Measurements from ENCODE around the gene TMPRSS11B.
"Not testable (repeated sequence)": the region's sequence is repeated elsewhere in the genome, so short reads cannot be mapped to it uniquely, and the experiment has no call there.

TMPRSS11B gene, protein sequence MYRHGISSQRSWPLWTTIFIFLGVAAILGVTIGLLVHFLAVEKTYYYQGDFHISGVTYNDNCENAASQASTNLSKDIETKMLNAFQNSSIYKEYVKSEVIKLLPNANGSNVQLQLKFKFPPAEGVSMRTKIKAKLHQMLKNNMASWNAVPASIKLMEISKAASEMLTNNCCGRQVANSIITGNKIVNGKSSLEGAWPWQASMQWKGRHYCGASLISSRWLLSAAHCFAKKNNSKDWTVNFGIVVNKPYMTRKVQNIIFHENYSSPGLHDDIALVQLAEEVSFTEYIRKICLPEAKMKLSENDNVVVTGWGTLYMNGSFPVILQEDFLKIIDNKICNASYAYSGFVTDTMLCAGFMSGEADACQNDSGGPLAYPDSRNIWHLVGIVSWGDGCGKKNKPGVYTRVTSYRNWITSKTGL

GRCh38 chr4:68245594-68245993, at the start of gene TMPRSS11B:
Gene TMPRSS11B (minus strand): TSS chr4:68245694. CDS start chr4:68245558, 136 bp downstream.
- Histone ChIP-seq H3K27ac (ENCODE audit: low read depth, low read length) (no peak within 1 kb of the TSS), H3K4me3 (ENCODE audit: low read depth in 1 of 2, low read length in 2 of 2) (no peak within 1 kb of the TSS), H3K27me3 (ENCODE audit: control insufficient read depth in 1 of 2, insufficient read depth in 2 of 2, low read length in 2 of 2) (no peaks in the 10 kb centered on the region), H3K36me3 (ENCODE audit: insufficient read depth, low read length) (no peaks in the 10 kb centered on the region), H3K4me1 (ENCODE audit: insufficient read depth, low read length) (no peaks in the 10 kb centered on the region), H3K9ac (ENCODE audit: low read length) (no peak within 1 kb of the TSS), H3K9me3 (ENCODE audit: low read length) (no peaks in the 10 kb centered on the region)

- Histone ChIP-seq H3K27ac (ENCODE audit: low read depth, low read length) (no peak overlapping the region), H3K9ac (ENCODE audit: low read length) (no peak overlapping the region), H3K27me3 (ENCODE audit: control insufficient read depth in 1 of 2, insufficient read depth in 2 of 2, low read length in 2 of 2) (no peaks in the 10 kb centered on the region), H3K36me3 (ENCODE audit: insufficient read depth, low read length) (no peaks in the 10 kb centered on the region), H3K9me3 (ENCODE audit: low read length) (no peaks in the 10 kb centered on the region), H3K4me1 (ENCODE audit: insufficient read depth, low read length) (no peaks in the 10 kb centered on the region), H3K4me3 (ENCODE audit: low read depth in 1 of 2, low read length in 2 of 2) (no peak overlapping the region)
Observed at GRCh38 chr4:68291256-68291655, 45.8 kb upstream of the TMPRSS11B start.

- H3K4me3 ChIP-seq (ENCODE audit: low read depth in 1 of 2, low read length in 2 of 2): no peak overlapping the region
- no peaks in the 10 kb centered on the region for H3K4me1 ChIP-seq (ENCODE audit: insufficient read depth, low read length)
- no peaks in the 10 kb centered on the region for H3K36me3 ChIP-seq (ENCODE audit: insufficient read depth, low read length)
- H3K9me3 ChIP-seq (ENCODE audit: low read length): no peaks in the 10 kb centered on the region
- H3K27ac ChIP-seq (ENCODE audit: low read depth, low read length): no peak overlapping the region
- H3K27me3 ChIP-seq (ENCODE audit: control insufficient read depth in 1 of 2, insufficient read depth in 2 of 2, low read length in 2 of 2): no peaks in the 10 kb centered on the region
- no peak overlapping the region for H3K9ac ChIP-seq (ENCODE audit: low read length)
Observed at GRCh38 chr4:68288393-68288740, 42.9 kb upstream of the TMPRSS11B start.

- no peaks in the 10 kb centered on the region for H3K9me3 ChIP-seq (ENCODE audit: low read length)
- no peak overlapping the region for H3K4me3 ChIP-seq (ENCODE audit: low read depth in 1 of 2, low read length in 2 of 2)
- H3K9ac ChIP-seq (ENCODE audit: low read length): no peak overlapping the region
- H3K27ac ChIP-seq (ENCODE audit: low read depth, low read length): no peak overlapping the region
- no peaks in the 10 kb centered on the region for H3K4me1 ChIP-seq (ENCODE audit: insufficient read depth, low read length)
- H3K27me3 ChIP-seq (ENCODE audit: control insufficient read depth in 1 of 2, insufficient read depth in 2 of 2, low read length in 2 of 2): no peaks in the 10 kb centered on the region
- H3K36me3 ChIP-seq (ENCODE audit: insufficient read depth, low read length): no peaks in the 10 kb centered on the region
Observed at GRCh38 chr4:68287704-68288392, 42.4 kb upstream of the TMPRSS11B start.

DNA sequence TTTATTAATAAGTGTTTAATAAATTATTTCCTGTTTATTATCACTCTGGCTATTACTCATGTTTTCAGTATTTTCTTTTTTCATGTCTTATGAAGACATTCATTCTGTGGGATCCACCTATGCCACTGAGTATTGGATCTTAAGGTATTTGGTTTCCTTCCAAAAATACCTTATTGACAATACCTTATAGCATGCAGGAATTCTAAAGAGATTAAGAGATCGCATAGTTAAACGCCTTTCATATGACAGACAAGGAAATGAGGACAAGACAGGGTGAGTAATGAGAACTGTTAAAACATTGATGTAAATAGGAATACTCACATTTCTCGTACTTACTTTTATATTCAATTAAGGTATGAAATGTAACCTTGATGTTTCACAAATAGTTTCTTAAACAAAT, 38.2 kb upstream of the TMPRSS11B start:
- Histone ChIP-seq H3K4me1 (ENCODE audit: insufficient read depth, low read length) (no peaks in the 10 kb centered on the region), H3K27ac (ENCODE audit: low read depth, low read length) (no peak overlapping the region), H3K27me3 (ENCODE audit: control insufficient read depth in 1 of 2, insufficient read depth in 2 of 2, low read length in 2 of 2) (no peaks in the 10 kb centered on the region), H3K9ac (ENCODE audit: low read length) (no peak overlapping the region), H3K9me3 (ENCODE audit: low read length) (no peaks in the 10 kb centered on the region), H3K4me3 (ENCODE audit: low read depth in 1 of 2, low read length in 2 of 2) (no peak overlapping the region), H3K36me3 (ENCODE audit: insufficient read depth, low read length) (no peaks in the 10 kb centered on the region)

DNA sequence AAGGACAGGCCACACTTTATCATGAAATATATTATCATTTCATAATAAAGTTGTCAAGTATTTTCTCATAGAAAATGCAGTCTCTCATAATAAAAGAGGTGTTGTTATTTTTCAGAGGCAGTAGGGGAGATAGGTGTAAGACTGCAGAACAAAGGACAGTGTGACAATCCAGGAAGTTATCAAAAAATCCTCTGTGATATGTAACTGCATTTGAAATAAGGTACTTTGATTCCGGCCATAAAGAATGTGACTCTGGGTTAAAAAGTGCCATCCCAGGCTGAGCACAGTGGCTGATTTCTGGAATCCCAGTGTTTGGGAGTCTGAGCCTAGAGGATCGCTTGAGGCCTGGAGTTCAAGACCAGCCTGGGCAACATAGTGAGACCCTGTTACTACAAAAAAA, 37.6 kb upstream of the TMPRSS11B start:
- H3K9me3 ChIP-seq (ENCODE audit: low read length): no peaks in the 10 kb centered on the region
- no peak overlapping the region for H3K27ac ChIP-seq (ENCODE audit: low read depth, low read length)
- H3K4me3 ChIP-seq (ENCODE audit: low read depth in 1 of 2, low read length in 2 of 2): no peak overlapping the region
- no peak overlapping the region for H3K9ac ChIP-seq (ENCODE audit: low read length)
- H3K27me3 ChIP-seq (ENCODE audit: control insufficient read depth in 1 of 2, insufficient read depth in 2 of 2, low read length in 2 of 2): no peaks in the 10 kb centered on the region
- no peaks in the 10 kb centered on the region for H3K36me3 ChIP-seq (ENCODE audit: insufficient read depth, low read length)
- H3K4me1 ChIP-seq (ENCODE audit: insufficient read depth, low read length): no peaks in the 10 kb centered on the region

GRCh38 chr4:68281796-68282740, 36.6 kb upstream of the TMPRSS11B start:
- not testable (repeated sequence) for H3K27me3 ChIP-seq (ENCODE audit: control insufficient read depth in 1 of 2, insufficient read depth in 2 of 2, low read length in 2 of 2)

GRCh38 chr4:68278029-68278428, 32.5 kb upstream of the TMPRSS11B start:
- Histone ChIP-seq H3K9ac (ENCODE audit: low read length) (no peak overlapping the region), H3K4me3 (ENCODE audit: low read depth in 1 of 2, low read length in 2 of 2) (no peak overlapping the region), H3K4me1 (ENCODE audit: insufficient read depth, low read length) (no peaks in the 10 kb centered on the region), H3K27ac (ENCODE audit: low read depth, low read length) (no peak overlapping the region), H3K36me3 (ENCODE audit: insufficient read depth, low read length) (no peaks in the 10 kb centered on the region), H3K27me3 (ENCODE audit: control insufficient read depth in 1 of 2, insufficient read depth in 2 of 2, low read length in 2 of 2) (no peaks in the 10 kb centered on the region), H3K9me3 (ENCODE audit: low read length) (no peaks in the 10 kb centered on the region)

More at GRCh38 chr4:68281796-68282740, 36.6 kb upstream of the TMPRSS11B start:
- not testable (repeated sequence) for H3K27ac ChIP-seq (ENCODE audit: low read depth, low read length); H3K4me3 ChIP-seq (ENCODE audit: low read depth in 1 of 2, low read length in 2 of 2); H3K4me1 ChIP-seq (ENCODE audit: insufficient read depth, low read length); H3K9me3 ChIP-seq (ENCODE audit: low read length); H3K36me3 ChIP-seq (ENCODE audit: insufficient read depth, low read length); H3K9ac ChIP-seq (ENCODE audit: low read length)

DNA sequence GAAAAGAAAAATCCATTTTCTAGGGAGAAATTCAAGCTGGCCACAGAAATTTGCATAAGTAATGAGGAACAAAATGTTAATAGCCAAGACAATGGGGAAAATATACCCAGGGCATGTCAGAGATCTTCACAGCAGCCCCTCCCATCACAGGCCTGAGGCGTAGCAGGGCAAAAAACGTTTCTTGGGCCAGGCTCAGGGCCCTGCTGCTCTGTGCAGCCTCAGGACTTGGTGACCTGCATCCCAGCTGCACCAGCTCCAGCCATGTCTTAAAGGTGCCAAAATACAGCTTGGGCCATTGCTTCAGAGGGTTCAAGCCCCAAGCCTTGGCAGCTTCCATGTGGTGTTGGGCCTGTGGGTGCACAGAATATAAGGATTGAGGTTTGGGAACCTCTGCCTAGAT, 32.1 kb upstream of the TMPRSS11B start:
- no peaks in the 10 kb centered on the region for H3K4me1 ChIP-seq (ENCODE audit: insufficient read depth, low read length)
- H3K9me3 ChIP-seq (ENCODE audit: low read length): no peaks in the 10 kb centered on the region
- no peak overlapping the region for H3K9ac ChIP-seq (ENCODE audit: low read length)
- H3K4me3 ChIP-seq (ENCODE audit: low read depth in 1 of 2, low read length in 2 of 2): no peak overlapping the region
- no peaks in the 10 kb centered on the region for H3K27me3 ChIP-seq (ENCODE audit: control insufficient read depth in 1 of 2, insufficient read depth in 2 of 2, low read length in 2 of 2)
- H3K36me3 ChIP-seq (ENCODE audit: insufficient read depth, low read length): no peaks in the 10 kb centered on the region
- H3K27ac ChIP-seq (ENCODE audit: low read depth, low read length): no peak overlapping the region

DNA sequence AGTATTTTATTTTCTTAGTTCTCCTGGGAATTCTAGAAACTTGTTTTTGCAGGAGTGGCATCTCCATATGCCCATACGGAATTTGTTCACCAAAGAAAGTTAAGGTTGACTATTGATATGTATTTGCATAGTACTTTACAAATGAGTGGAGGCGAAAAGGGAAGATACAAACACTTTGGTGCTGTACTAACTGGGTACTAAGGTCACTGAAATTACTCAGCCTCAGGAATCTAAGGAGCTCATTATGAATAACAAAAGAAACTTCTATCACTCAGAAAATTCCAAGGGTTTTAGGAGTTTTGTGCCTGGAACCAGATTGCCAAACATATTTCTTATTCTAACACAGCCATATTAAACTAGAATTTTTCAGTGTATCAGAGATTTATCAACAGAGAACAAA, 27.4 kb upstream of the TMPRSS11B start:
- no peak overlapping the region for H3K9ac ChIP-seq (ENCODE audit: low read length)
- H3K4me3 ChIP-seq (ENCODE audit: low read depth in 1 of 2, low read length in 2 of 2): no peak overlapping the region
- H3K36me3 ChIP-seq (ENCODE audit: insufficient read depth, low read length): no peaks in the 10 kb centered on the region
- no peaks in the 10 kb centered on the region for H3K27me3 ChIP-seq (ENCODE audit: control insufficient read depth in 1 of 2, insufficient read depth in 2 of 2, low read length in 2 of 2)
- no peaks in the 10 kb centered on the region for H3K9me3 ChIP-seq (ENCODE audit: low read length)
- no peaks in the 10 kb centered on the region for H3K4me1 ChIP-seq (ENCODE audit: insufficient read depth, low read length)
- H3K27ac ChIP-seq (ENCODE audit: low read depth, low read length): no peak overlapping the region

- H3K9ac ChIP-seq (ENCODE audit: low read length): no peak overlapping the region
- no peaks in the 10 kb centered on the region for H3K36me3 ChIP-seq (ENCODE audit: insufficient read depth, low read length)
- no peak overlapping the region for H3K27ac ChIP-seq (ENCODE audit: low read depth, low read length)
- H3K9me3 ChIP-seq (ENCODE audit: low read length): no peaks in the 10 kb centered on the region
- no peaks in the 10 kb centered on the region for H3K27me3 ChIP-seq (ENCODE audit: control insufficient read depth in 1 of 2, insufficient read depth in 2 of 2, low read length in 2 of 2)
- no peak overlapping the region for H3K4me3 ChIP-seq (ENCODE audit: low read depth in 1 of 2, low read length in 2 of 2)
- H3K4me1 ChIP-seq (ENCODE audit: insufficient read depth, low read length): no peaks in the 10 kb centered on the region
Observed at GRCh38 chr4:68272380-68272779, 26.9 kb upstream of the TMPRSS11B start.

Measured in muscle layer of colon (tissue), 2 donors.